NCI-H128 (cell line): Measurements from ENCODE around the gene L3MBTL4.

Source experiments
- DNase-seq: peaks from one replicate; lab custom pipeline; 2025; ENCODE audit not compliant: unreplicated experiment; lab: John Stamatoyannopoulos, UW

Gene L3MBTL4

DNA sequence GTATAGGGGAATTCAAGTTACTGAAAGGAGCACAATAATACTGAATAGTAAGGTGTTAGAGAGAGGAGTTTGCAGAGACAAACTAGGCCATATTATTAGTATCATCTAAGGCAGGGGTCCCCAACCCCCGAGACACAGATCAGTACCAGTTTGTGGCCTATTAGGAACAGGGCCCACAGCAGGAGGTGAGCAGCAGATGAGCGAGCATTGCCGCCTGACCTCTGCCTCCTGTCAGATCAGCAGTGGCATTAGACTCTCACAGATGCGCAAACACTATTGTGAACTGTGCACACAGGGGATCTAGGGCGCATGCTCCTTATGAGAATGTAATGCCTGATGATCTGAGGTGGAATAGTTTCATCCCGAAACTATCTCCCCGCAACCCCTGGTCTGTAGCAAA lies 477.6 kb downstream of the L3MBTL4 start:
- DNase-seq: no peak

DNA sequence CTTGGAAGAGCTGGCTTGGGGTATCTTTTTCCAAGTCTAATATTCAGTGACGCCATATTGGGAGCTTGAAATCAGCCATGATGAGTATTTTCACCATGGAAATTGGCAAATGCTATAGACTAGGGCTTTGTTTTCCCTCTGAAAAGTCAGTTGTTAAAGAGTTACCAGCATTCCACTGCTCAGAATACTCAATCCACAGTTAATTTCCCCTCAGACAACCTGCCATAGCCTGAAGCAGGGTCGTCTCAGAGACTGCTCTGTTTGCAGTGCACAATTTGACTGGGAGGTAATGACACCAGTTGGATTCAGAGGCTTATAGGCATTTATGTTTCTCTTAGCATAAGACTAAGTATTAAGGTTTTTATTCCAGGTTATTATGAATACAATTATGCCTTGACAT lies 483.9 kb downstream of the L3MBTL4 start:
- no peak for DNase-seq

DNA sequence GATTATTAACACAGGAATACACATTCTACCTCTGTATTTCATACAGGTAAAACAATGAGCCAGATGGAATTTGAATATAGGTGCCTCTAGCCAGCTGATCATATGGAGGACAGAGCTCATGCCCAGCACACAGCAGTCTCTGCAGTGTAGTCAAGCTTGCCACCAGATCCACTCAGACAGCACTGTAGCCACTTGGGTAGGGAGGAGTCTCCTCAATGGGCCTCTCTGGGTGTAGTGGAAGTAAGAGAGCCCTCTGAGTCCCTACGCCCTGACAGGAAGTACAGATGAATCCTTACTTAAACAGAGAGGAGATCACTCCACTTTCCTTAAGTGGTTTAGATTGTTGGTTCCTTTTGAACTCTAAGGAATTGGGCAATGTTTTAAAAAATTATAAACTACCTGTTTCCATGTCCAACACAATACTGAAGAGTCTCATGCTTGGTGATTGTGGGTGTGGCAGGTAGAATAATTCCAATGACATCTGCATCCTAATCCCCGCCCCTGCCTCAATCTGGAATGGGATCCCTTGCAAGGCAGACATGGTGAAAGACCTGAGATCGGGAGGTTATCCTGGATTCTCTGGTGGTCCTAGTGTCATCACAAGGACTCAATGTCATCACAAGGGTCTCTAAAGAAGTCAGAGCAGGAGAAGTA lies 496.4 kb downstream of the L3MBTL4 start:
- DNase-seq: no peak

DNA sequence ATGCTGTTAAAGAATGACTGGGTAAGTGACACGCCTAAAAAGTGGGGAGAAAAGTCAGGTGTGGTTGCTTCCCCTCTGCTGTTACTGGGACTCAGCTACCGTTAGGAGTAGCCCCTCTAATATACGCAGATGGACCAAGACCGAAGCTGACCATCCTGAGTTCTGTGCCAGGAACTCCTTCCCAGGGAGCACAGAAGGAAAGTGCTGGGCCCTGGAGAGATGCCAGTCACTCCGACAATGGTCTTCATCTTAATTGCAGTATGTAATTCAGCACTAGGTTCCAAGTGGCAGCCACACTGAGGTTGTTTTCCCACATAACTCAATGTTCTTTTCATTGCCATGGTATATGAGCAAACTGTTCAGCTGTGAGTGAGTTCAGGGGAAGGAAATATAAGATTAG lies 499.8 kb downstream of the L3MBTL4 start:
- no peak for DNase-seq

DNA sequence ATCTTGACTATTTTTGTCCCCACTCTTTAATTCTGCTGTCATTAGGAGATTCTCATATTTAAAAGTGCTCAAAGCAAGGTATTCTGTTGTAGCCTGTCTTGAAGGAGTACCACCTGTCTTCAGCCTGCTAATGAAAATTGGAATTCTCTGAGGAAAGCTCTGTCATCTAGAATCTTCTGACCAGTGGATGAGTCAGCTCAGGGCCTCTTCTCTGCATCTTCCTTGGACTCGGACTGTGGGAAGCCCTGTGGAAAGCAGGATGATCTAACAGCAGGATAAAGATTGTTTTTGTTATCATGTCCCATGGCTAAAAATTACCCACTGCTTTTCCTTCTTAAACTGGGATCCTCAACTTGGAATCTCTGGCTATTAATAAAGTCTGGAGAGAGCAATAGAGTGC lies 500.7 kb downstream of the L3MBTL4 start:
- no peak for DNase-seq

DNA sequence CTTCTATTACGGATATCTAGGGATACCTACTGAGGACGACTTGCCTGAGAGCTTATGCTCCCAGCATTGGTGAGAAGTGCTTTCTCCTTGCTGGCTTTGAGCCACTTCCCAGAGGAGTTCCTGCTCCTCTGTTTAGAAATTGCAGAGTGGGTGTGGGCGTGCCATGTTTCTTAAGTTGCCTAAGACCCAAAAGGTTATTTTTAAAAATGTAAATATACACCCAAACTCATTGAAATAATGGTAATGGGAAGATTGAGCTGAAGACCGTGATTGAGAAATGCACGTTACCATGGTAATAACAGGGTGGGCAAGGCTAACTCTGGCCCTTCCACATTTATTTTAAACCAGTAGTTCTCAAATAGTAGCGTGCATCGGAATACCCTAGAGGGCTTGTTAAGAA lies 502.1 kb downstream of the L3MBTL4 start:
- DNase-seq: no peak

DNA sequence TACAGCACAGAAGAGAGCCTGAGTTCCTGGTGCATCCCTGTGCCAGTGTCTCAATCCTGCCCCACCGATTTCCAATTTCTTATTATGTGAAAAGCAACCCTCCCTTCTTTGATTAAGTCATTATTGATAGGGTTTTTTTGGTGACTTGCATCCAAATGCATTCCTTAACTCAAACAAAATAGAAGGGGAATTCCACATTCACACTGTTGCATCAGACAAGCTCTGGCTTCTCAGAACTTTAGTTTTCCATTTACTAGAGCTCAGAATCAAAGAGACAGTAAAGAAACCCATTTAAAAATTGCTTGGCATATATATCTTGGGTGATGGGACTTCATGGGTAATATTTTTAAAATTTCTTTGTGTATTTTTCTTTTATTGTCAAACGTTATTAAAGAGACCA lies 505.6 kb downstream of the L3MBTL4 start:
- DNase-seq: no peak
